Liver (tissue), 3 donors: ENCODE data around the gene TMTC4.

Source experiments
- GABPA ChIP-seq, 2 donors: IDR thresholded peaks in 1 of 2; conservative IDR thresholded peaks in 1 of 2; 2 replicates each; pipeline ENCODE4 v1.6.1; 2016; ENCODE audit warnings: antibody characterized with exemption in 2 of 2, mild to moderate bottlenecking in 1 of 2, moderate library complexity in 1 of 2
- HNF4G ChIP-seq: IDR thresholded peaks from 2 replicates; pipeline ENCODE4 v1.6.1; 2016; ENCODE audit warnings: antibody characterized with exemption
- RAD21 ChIP-seq, 2 donors: IDR thresholded peaks; 2 replicates each; pipeline ENCODE4 v1.6.1; 2016; ENCODE audit warnings: antibody characterized with exemption in 2 of 2, mild to moderate bottlenecking in 2 of 2
- TAF1 ChIP-seq: conservative IDR thresholded peaks from 2 replicates; pipeline ENCODE4 v1.6.1; 2016; ENCODE audit warnings: antibody characterized with exemption, mild to moderate bottlenecking
- TF ChIP-seq, protein P1 (sequence below): fragments of 150-350 bp; IDR thresholded peaks from 2 replicates; pipeline ENCODE4 v1.5.1; 2017; ENCODE audit warnings: improper control_type of control experiment, low read depth, low read length; ENCODE audit not compliant: missing input control
- TF ChIP-seq, protein P2 (sequence below): IDR thresholded peaks from 2 replicates; pipeline ENCODE4 v1.6.1; 2016; ENCODE audit warnings: antibody characterized with exemption
- TF ChIP-seq, protein P3 (sequence below): IDR thresholded peaks from 2 replicates; pipeline ENCODE4 v1.6.1; 2016; ENCODE audit warnings: antibody characterized with exemption, mild to moderate bottlenecking
- TF ChIP-seq, protein P4 (sequence below): IDR thresholded peaks from 2 replicates; pipeline ENCODE4 v1.6.1; 2016; ENCODE audit warnings: antibody characterized with exemption
- donor health status: healthy.
- donor health status: healthy.

DNA sequence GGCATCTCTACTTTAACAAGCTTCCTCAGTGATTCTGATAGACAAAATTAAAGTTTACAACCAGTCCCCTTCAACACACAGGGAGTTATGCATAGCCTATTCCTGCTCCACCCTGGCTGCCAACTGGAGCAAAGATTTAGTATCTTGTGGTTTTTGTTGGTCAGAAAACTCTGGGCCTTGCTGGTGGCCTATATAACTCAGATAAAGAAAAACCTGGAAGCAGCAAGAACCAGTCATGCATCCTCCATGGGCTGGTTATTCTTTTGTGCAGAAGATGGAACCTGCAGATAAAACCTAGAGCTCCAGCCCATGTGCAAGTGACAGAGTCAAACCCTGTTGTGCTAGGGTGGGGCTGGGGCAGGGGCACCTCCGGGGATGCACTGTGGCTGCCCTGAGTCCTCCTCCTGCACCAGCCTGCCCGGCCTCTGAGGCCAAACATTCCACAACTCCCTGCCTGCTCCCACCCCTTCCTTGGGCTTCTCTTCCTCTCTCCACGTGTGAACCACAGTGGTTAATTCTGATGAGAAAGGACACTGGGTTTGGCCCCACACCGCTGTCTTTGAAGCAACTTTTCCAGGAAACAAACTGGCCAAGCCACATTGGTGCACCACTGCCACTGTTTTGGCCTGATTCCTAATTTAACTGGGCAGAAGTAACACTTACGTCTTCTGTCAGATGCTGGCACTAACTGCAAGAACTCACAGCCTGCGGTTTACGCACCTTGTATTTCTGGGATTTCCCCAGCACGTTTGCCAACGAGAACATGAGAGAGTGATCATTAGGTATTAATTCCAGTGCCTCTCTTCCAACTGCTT lies 62.7 kb downstream of the TMTC4 start:
- TF ChIP-seq, protein P1, sequence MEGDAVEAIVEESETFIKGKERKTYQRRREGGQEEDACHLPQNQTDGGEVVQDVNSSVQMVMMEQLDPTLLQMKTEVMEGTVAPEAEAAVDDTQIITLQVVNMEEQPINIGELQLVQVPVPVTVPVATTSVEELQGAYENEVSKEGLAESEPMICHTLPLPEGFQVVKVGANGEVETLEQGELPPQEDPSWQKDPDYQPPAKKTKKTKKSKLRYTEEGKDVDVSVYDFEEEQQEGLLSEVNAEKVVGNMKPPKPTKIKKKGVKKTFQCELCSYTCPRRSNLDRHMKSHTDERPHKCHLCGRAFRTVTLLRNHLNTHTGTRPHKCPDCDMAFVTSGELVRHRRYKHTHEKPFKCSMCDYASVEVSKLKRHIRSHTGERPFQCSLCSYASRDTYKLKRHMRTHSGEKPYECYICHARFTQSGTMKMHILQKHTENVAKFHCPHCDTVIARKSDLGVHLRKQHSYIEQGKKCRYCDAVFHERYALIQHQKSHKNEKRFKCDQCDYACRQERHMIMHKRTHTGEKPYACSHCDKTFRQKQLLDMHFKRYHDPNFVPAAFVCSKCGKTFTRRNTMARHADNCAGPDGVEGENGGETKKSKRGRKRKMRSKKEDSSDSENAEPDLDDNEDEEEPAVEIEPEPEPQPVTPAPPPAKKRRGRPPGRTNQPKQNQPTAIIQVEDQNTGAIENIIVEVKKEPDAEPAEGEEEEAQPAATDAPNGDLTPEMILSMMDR, result no peak
- no peak for TF ChIP-seq GABPA (IDR thresholded peaks at IDR 0.05 in 1 of 2, conservative IDR thresholded peaks at IDR 0.05 in 1 of 2)
- TF ChIP-seq, protein P2, sequence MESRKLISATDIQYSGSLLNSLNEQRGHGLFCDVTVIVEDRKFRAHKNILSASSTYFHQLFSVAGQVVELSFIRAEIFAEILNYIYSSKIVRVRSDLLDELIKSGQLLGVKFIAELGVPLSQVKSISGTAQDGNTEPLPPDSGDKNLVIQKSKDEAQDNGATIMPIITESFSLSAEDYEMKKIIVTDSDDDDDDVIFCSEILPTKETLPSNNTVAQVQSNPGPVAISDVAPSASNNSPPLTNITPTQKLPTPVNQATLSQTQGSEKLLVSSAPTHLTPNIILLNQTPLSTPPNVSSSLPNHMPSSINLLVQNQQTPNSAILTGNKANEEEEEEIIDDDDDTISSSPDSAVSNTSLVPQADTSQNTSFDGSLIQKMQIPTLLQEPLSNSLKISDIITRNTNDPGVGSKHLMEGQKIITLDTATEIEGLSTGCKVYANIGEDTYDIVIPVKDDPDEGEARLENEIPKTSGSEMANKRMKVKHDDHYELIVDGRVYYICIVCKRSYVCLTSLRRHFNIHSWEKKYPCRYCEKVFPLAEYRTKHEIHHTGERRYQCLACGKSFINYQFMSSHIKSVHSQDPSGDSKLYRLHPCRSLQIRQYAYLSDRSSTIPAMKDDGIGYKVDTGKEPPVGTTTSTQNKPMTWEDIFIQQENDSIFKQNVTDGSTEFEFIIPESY, result no peak
- no peak for TF ChIP-seq RAD21 (IDR thresholded peaks at IDR 0.05)
- TF ChIP-seq, protein P3, sequence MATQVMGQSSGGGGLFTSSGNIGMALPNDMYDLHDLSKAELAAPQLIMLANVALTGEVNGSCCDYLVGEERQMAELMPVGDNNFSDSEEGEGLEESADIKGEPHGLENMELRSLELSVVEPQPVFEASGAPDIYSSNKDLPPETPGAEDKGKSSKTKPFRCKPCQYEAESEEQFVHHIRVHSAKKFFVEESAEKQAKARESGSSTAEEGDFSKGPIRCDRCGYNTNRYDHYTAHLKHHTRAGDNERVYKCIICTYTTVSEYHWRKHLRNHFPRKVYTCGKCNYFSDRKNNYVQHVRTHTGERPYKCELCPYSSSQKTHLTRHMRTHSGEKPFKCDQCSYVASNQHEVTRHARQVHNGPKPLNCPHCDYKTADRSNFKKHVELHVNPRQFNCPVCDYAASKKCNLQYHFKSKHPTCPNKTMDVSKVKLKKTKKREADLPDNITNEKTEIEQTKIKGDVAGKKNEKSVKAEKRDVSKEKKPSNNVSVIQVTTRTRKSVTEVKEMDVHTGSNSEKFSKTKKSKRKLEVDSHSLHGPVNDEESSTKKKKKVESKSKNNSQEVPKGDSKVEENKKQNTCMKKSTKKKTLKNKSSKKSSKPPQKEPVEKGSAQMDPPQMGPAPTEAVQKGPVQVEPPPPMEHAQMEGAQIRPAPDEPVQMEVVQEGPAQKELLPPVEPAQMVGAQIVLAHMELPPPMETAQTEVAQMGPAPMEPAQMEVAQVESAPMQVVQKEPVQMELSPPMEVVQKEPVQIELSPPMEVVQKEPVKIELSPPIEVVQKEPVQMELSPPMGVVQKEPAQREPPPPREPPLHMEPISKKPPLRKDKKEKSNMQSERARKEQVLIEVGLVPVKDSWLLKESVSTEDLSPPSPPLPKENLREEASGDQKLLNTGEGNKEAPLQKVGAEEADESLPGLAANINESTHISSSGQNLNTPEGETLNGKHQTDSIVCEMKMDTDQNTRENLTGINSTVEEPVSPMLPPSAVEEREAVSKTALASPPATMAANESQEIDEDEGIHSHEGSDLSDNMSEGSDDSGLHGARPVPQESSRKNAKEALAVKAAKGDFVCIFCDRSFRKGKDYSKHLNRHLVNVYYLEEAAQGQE, result no peak
- TF ChIP-seq TAF1, result no peak
- TF ChIP-seq, protein P4, sequence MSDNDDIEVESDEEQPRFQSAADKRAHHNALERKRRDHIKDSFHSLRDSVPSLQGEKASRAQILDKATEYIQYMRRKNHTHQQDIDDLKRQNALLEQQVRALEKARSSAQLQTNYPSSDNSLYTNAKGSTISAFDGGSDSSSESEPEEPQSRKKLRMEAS, result no peak
- no peak for TF ChIP-seq HNF4G
